ENCODE data around the gene MAN2B2. TPM values are rescaled to one million over a fixed set of nuclear protein-coding genes. Genes with fewer than 3 reads are reported as not detected.

The MAN2B2 gene
- total and polyA plus RNA-seq, 9 of the 15 experiments (the other 6 are each of a cell fraction or from before 2014, with no cell fraction given), result 0.21 to 8.8 (median 3.7) TPM

DNA sequence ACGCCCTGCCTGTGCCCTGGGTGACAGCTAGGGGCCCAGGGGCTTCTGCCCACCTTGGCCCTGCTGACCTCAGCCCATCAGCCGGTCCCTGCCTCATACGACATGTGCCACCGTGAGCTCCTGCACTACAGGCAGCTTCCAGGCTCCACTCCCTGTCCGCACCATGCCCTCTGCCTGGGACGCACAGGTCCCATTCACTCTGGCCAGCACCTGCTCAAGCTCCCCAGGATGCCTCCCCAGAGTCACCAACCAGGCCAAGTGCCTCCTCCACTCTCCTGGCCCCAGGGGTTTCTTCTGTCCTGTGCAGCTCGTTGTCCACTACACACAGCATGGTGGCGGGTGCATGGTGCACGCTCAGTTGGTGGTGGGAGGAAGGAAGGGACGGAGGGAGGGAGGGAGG, 45.3 kb downstream of the MAN2B2 start (continued):
- TF ChIP-seq, protein P1, sequence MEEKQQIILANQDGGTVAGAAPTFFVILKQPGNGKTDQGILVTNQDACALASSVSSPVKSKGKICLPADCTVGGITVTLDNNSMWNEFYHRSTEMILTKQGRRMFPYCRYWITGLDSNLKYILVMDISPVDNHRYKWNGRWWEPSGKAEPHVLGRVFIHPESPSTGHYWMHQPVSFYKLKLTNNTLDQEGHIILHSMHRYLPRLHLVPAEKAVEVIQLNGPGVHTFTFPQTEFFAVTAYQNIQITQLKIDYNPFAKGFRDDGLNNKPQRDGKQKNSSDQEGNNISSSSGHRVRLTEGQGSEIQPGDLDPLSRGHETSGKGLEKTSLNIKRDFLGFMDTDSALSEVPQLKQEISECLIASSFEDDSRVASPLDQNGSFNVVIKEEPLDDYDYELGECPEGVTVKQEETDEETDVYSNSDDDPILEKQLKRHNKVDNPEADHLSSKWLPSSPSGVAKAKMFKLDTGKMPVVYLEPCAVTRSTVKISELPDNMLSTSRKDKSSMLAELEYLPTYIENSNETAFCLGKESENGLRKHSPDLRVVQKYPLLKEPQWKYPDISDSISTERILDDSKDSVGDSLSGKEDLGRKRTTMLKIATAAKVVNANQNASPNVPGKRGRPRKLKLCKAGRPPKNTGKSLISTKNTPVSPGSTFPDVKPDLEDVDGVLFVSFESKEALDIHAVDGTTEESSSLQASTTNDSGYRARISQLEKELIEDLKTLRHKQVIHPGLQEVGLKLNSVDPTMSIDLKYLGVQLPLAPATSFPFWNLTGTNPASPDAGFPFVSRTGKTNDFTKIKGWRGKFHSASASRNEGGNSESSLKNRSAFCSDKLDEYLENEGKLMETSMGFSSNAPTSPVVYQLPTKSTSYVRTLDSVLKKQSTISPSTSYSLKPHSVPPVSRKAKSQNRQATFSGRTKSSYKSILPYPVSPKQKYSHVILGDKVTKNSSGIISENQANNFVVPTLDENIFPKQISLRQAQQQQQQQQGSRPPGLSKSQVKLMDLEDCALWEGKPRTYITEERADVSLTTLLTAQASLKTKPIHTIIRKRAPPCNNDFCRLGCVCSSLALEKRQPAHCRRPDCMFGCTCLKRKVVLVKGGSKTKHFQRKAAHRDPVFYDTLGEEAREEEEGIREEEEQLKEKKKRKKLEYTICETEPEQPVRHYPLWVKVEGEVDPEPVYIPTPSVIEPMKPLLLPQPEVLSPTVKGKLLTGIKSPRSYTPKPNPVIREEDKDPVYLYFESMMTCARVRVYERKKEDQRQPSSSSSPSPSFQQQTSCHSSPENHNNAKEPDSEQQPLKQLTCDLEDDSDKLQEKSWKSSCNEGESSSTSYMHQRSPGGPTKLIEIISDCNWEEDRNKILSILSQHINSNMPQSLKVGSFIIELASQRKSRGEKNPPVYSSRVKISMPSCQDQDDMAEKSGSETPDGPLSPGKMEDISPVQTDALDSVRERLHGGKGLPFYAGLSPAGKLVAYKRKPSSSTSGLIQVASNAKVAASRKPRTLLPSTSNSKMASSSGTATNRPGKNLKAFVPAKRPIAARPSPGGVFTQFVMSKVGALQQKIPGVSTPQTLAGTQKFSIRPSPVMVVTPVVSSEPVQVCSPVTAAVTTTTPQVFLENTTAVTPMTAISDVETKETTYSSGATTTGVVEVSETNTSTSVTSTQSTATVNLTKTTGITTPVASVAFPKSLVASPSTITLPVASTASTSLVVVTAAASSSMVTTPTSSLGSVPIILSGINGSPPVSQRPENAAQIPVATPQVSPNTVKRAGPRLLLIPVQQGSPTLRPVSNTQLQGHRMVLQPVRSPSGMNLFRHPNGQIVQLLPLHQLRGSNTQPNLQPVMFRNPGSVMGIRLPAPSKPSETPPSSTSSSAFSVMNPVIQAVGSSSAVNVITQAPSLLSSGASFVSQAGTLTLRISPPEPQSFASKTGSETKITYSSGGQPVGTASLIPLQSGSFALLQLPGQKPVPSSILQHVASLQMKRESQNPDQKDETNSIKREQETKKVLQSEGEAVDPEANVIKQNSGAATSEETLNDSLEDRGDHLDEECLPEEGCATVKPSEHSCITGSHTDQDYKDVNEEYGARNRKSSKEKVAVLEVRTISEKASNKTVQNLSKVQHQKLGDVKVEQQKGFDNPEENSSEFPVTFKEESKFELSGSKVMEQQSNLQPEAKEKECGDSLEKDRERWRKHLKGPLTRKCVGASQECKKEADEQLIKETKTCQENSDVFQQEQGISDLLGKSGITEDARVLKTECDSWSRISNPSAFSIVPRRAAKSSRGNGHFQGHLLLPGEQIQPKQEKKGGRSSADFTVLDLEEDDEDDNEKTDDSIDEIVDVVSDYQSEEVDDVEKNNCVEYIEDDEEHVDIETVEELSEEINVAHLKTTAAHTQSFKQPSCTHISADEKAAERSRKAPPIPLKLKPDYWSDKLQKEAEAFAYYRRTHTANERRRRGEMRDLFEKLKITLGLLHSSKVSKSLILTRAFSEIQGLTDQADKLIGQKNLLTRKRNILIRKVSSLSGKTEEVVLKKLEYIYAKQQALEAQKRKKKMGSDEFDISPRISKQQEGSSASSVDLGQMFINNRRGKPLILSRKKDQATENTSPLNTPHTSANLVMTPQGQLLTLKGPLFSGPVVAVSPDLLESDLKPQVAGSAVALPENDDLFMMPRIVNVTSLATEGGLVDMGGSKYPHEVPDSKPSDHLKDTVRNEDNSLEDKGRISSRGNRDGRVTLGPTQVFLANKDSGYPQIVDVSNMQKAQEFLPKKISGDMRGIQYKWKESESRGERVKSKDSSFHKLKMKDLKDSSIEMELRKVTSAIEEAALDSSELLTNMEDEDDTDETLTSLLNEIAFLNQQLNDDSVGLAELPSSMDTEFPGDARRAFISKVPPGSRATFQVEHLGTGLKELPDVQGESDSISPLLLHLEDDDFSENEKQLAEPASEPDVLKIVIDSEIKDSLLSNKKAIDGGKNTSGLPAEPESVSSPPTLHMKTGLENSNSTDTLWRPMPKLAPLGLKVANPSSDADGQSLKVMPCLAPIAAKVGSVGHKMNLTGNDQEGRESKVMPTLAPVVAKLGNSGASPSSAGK (IDR thresholded peaks at IDR 0.05), result no peak
- TF ChIP-seq ESRRB (CRISPR knock-in tag; IDR thresholded peaks at IDR 0.05; ENCODE audit: borderline replicate concordance) (no peak), ZNF324 (CRISPR knock-in tag; IDR thresholded peaks at IDR 0.05) (no peak), CLOCK (CRISPR knock-in tag; IDR thresholded peaks at IDR 0.05; ENCODE audit: borderline replicate concordance) (no peak), HOMEZ (CRISPR knock-in tag; IDR thresholded peaks at IDR 0.05) (no peak), FOXA3 (CRISPR knock-in tag; conservative IDR thresholded peaks at IDR 0.05 in 1 of 2, IDR thresholded peaks at IDR 0.05 in 1 of 2) (no peak), SAP30 (IDR thresholded peaks at IDR 0.05; ENCODE audit: borderline replicate concordance, insufficient read depth, low read depth, low read length, poor library complexity, severe bottlenecking) (no peak)

All from K562 (cell line).